HepG2 (cell line): ENCODE measurements around the gene GCG. TPM values are rescaled to one million over a fixed set of nuclear protein-coding genes. Genes with fewer than 3 reads are reported as not detected.

ENCODE experiments used
- ARNT ChIP-seq: fragments of 450-650 bp; IDR thresholded peaks from 2 replicates; pipeline ENCODE4 v1.6.1; 2017
- ATF1 ChIP-seq: IDR thresholded peaks from 2 replicates; pipeline ENCODE4 v1.6.1; 2016; ENCODE audit warnings: mild to moderate bottlenecking, control low read depth
- CBFB ChIP-seq: sonication (generic); formaldehyde crosslinking; IDR thresholded peaks from 2 replicates; pipeline ENCODE4 v1.4.0; 2020; ENCODE audit warnings: missing genetic modification reagents
- DPF2 ChIP-seq: sonication (generic); formaldehyde crosslinking; IDR thresholded peaks from 2 replicates; pipeline ENCODE4 v1.4.0; 2020; ENCODE audit warnings: mild to moderate bottlenecking, low read depth, missing genetic modification reagents, borderline replicate concordance
- E2F5 ChIP-seq: sonication (generic); formaldehyde crosslinking; conservative IDR thresholded peaks from 2 replicates; pipeline ENCODE4 v1.4.0; 2020; ENCODE audit warnings: missing genetic modification reagents
- HOMEZ ChIP-seq: IDR thresholded peaks from 2 replicates; pipeline ENCODE4 v1.6.1; 2016; ENCODE audit warnings: low read depth
- IRX3 ChIP-seq: sonication (generic); formaldehyde crosslinking; IDR thresholded peaks from 2 replicates; pipeline ENCODE4 v1.8.1; 2023; ENCODE audit warnings: mild to moderate bottlenecking, low read depth, missing genetic modification reagents, borderline replicate concordance
- ISL2 ChIP-seq: sonication (generic); formaldehyde crosslinking; IDR thresholded peaks from 2 replicates; pipeline ENCODE4 v1.5.0; 2020; ENCODE audit warnings: missing genetic modification reagents
- NFIC ChIP-seq: IDR thresholded peaks from 2 replicates; pipeline ENCODE4 v1.6.1; 2012; ENCODE audit warnings: mild to moderate bottlenecking, low read length, inconsistent platforms
- PAWR ChIP-seq: sonication (generic); formaldehyde crosslinking; IDR thresholded peaks from 2 replicates; pipeline ENCODE4 v1.4.0; 2020; ENCODE audit warnings: missing genetic modification reagents, mild to moderate bottlenecking, borderline replicate concordance
- PHF21A ChIP-seq: sonication (generic); formaldehyde crosslinking; IDR thresholded peaks from 2 replicates; pipeline ENCODE4 v1.5.0; 2020; ENCODE audit warnings: mild to moderate bottlenecking, missing genetic modification reagents
- RBFOX2 ChIP-seq: fragments of 200-400 bp; formaldehyde crosslinking; IDR thresholded peaks from 2 replicates; pipeline ENCODE4 v1.6.1; 2017; ENCODE audit warnings: low read depth, mild to moderate bottlenecking, low read length
- SMAD3 ChIP-seq: sonication (generic); formaldehyde crosslinking; IDR thresholded peaks from 2 replicates; pipeline ENCODE4 v1.4.0; 2020; ENCODE audit warnings: missing genetic modification reagents
- ZBTB38 ChIP-seq: sonication (generic); formaldehyde crosslinking; IDR thresholded peaks from 2 replicates; pipeline ENCODE4 v1.5.1; 2020; ENCODE audit warnings: mild to moderate bottlenecking, missing genetic modification reagents
- ZBTB4 ChIP-seq: sonication (generic); formaldehyde crosslinking; IDR thresholded peaks from 2 replicates; pipeline ENCODE4 v1.4.0; 2020; ENCODE audit warnings: missing genetic modification reagents, mild to moderate bottlenecking, borderline replicate concordance
- ZKSCAN8 ChIP-seq: IDR thresholded peaks from 2 replicates; pipeline ENCODE4 v1.6.1; 2016; ENCODE audit warnings: borderline replicate concordance, missing genetic modification reagents, missing compliant biosample characterization
- ZNF232 ChIP-seq: sonication (generic); formaldehyde crosslinking; IDR thresholded peaks from 2 replicates; pipeline ENCODE4 v1.4.0; 2020; ENCODE audit warnings: missing genetic modification reagents, borderline replicate concordance
- ZNF460 ChIP-seq: sonication (generic); formaldehyde crosslinking; IDR thresholded peaks from 2 replicates; pipeline ENCODE4 v1.5.1; 2020; ENCODE audit warnings: missing genetic modification reagents, mild to moderate bottlenecking, borderline replicate concordance
- ZNF549 ChIP-seq: sonication (generic); formaldehyde crosslinking; IDR thresholded peaks from 2 replicates; pipeline ENCODE4 v1.5.0; 2020; ENCODE audit warnings: missing genetic modification reagents
- ZNF589 ChIP-seq: sonication (generic); formaldehyde crosslinking; conservative IDR thresholded peaks from 2 replicates; pipeline ENCODE4 v1.8.0; 2022; ENCODE audit warnings: mild to moderate bottlenecking, moderate library complexity, missing genetic modification reagents
- ZNF703 ChIP-seq: sonication (generic); formaldehyde crosslinking; IDR thresholded peaks from 2 replicates; pipeline ENCODE4 v1.5.1; 2020; ENCODE audit warnings: missing genetic modification reagents, mild to moderate bottlenecking, moderate library complexity, borderline replicate concordance
- polyA plus RNA-seq, 8 experiments: library from polyadenylated mRNA; depleted of rRNA in 3 of 8; stranded (reverse) in 7 of 8; unstranded in 1 of 8; fragments of >200 nt; fragmentation: Illumina TruSeq in 4 of 8; extraction: Trizol in 4 of 8; gene quantifications; 2 replicates each; pipeline versions ENCODE4 v1.2.1 to v1.2.3, GENCODE V29; 2011 to 2016; ENCODE audit warnings: low read depth in 4 of 8, missing spikeins in 1 of 8, mixed read lengths in 1 of 8; ENCODE audit not compliant: insufficient read depth in 1 of 8
- total RNA-seq, 5 experiments: library from RNA; depleted of rRNA; stranded (reverse); fragments of >200 nt; fragmentation: Illumina TruSeq; extraction: Trizol; gene quantifications; 2 replicates each; pipeline ENCODE4 v1.2.3, GENCODE V29; 2016; ENCODE audit warnings: low read depth in 1 of 5
- TF ChIP-seq, protein P1 (sequence below): sonication (generic); formaldehyde crosslinking; IDR thresholded peaks from 2 replicates; pipeline ENCODE4 v1.4.0; 2020; ENCODE audit warnings: missing genetic modification reagents
- TF ChIP-seq, protein P2 (sequence below): sonication (generic); formaldehyde crosslinking; IDR thresholded peaks from 2 replicates; pipeline ENCODE4 v1.8.1; 2023; ENCODE audit warnings: mild to moderate bottlenecking, inconsistent platforms, moderate library complexity, missing genetic modification reagents, borderline replicate concordance

Gene GCG
- total and polyA plus RNA-seq, 2 of the 13 experiments (the other 11 are each of a cell fraction or from before 2014, with no cell fraction given): not detected

DNA sequence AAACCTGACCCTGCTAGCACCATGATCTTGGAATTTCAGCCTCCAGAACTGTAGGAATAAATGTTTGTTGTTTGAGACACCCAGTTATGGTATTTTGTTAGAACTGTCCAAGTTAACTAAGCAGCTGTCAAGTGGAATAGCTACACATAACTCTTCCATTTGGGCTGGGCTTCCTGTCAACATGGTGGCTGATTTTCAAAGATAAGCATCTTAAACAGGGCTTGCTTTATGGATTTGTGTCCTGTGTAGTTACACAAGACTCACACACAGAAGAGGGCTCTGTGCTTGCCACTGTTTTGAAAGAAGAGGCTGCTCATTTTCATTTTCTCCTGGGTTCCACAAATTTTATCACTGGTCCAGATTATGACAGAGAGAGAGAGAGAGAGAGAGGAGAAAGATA, 35.7 kb downstream of the GCG start (continued):
- TF ChIP-seq, protein P1, sequence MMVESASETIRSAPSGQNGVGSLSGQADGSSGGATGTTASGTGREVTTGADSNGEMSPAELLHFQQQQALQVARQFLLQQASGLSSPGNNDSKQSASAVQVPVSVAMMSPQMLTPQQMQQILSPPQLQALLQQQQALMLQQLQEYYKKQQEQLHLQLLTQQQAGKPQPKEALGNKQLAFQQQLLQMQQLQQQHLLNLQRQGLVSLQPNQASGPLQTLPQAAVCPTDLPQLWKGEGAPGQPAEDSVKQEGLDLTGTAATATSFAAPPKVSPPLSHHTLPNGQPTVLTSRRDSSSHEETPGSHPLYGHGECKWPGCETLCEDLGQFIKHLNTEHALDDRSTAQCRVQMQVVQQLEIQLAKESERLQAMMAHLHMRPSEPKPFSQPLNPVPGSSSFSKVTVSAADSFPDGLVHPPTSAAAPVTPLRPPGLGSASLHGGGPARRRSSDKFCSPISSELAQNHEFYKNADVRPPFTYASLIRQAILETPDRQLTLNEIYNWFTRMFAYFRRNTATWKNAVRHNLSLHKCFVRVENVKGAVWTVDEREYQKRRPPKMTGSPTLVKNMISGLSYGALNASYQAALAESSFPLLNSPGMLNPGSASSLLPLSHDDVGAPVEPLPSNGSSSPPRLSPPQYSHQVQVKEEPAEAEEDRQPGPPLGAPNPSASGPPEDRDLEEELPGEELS (CRISPR knock-in tag): peak; percentile 28; the same call in 1 of the 2 replicates
- TF ChIP-seq ZBTB4 (CRISPR knock-in tag) (no peak), IRX3 (CRISPR knock-in tag) (no peak), ATF1 (CRISPR knock-in tag) (peak; percentile 40; the same call in 1 of the 2 replicates), HOMEZ (CRISPR knock-in tag) (peak; percentile 38; the same call in 1 of the 2 replicates), ZKSCAN8 (CRISPR knock-in tag) (0 out of 2 replicates have a peak, but pooled peaks have one; percentile 29), CBFB (CRISPR knock-in tag) (0 out of 2 replicates have a peak, but pooled peaks have one; percentile 16), ARNT (no peak), ZBTB38 (no peak), E2F5 (CRISPR knock-in tag) (no peak), DPF2 (CRISPR knock-in tag) (no peak), ZNF589 (CRISPR knock-in tag) (no peak), SMAD3 (CRISPR knock-in tag) (0 out of 2 replicates have a peak, but pooled peaks have one; percentile 29), PHF21A (no peak), NFIC (0 out of 2 replicates have a peak, but pooled peaks have one; percentile 37), ISL2 (CRISPR knock-in tag) (peak; percentile 51), RBFOX2 (no peak), ZNF549 (no peak), PAWR (no peak), ZNF460 (CRISPR knock-in tag) (no peak), ZNF232 (CRISPR knock-in tag) (no peak), ZNF703 (CRISPR knock-in tag) (no peak)
- TF ChIP-seq, protein P2, sequence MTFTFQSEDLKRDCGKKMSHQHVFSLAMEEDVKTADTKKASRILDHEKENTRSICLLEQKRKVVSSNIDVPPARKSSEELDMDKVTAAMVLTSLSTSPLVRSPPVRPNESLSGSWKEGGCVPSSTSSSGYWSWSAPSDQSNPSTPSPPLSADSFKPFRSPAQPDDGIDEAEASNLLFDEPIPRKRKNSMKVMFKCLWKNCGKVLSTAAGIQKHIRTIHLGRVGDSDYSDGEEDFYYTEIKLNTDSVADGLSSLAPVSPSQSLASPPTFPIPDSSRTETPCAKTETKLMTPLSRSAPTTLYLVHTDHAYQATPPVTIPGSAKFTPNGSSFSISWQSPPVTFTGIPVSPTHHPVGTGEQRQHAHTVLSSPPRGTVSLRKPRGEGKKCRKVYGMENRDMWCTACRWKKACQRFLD: no peak
